ENCODE results near the gene TBCC. TPM values are rescaled to one million over a fixed set of nuclear protein-coding genes. Genes with fewer than 3 reads are reported as not detected.
A peak's percentile ranks its signal among the peaks of the same experiment; 100 is the strongest.
"Not testable (repeated sequence)": the region's sequence is repeated elsewhere in the genome, so short reads cannot be mapped to it uniquely, and the experiment has no call there.

The TBCC gene
- total RNA-seq, 4 donors from 2014 or later, result 5.2 to 43.3 (median 27.3) TPM

GRCh38 chr6:42744351-42744893, 1.5 kb downstream of the TBCC start:
- TF ChIP-seq POLR2A (IDR thresholded peaks at IDR 0.05) (no peak), CTCF (IDR thresholded peaks at IDR 0.05) (no peak), EP300 (IDR thresholded peaks at IDR 0.05; ENCODE audit: low read depth) (no peak), POLR2AphosphoS5 (IDR thresholded peaks at IDR 0.05) (no peak)
- WGBS, 2 donors (ENCODE audit: low coverage in 1 of 2), result 60 to 72% methylated on average over 3 to 21 of the region's 21 CpGs
- peak overlapping the region; percentile 86 to 98 (median 91) for H3K4me3 ChIP-seq
- peaks cover 16 to 27% (median 24%) of the 10 kb centered on the region in 4 donors for H3K4me1 ChIP-seq
- H3K9me3 ChIP-seq, result no peaks in the 10 kb centered on the region
- in situ Hi-C loops (cut with MboI; ENCODE audit: low pct_ligation_motif_present in 1 of 4, low pct_unique_long_range_greater_than_20kb in 1 of 4, low sequenced_read_pairs in 3 of 4), result loop anchor here in 2 of 4 donors (25.0 kb wide), 2 partner anchors 118 to 143 kb away; partner anchors contain the start of gene RPL7L1 (in 1 of the 2)
- no peaks in the 10 kb centered on the region for H3K36me3 ChIP-seq
- no peaks in the 10 kb centered on the region for H3K27me3 ChIP-seq
- intact Hi-C loops (cut with DNase I; ENCODE audit: low total_unique reads), result no loop called here
- H3K27ac ChIP-seq, result peak overlapping the region; percentile 95 to 99 (median 98)
- DNase-seq, result no peak

- DNase-seq, result no peak
- 80% methylated on average over 5 of the region's 5 CpGs; no CpG with 5 or more reads in 1 of the 2 donors for WGBS, 2 donors (ENCODE audit: low coverage in 1 of 2)
- TF ChIP-seq CTCF (IDR thresholded peaks at IDR 0.05), result no peak
- TF ChIP-seq EP300 (IDR thresholded peaks at IDR 0.05; ENCODE audit: low read depth), result no peak
- TF ChIP-seq POLR2A (IDR thresholded peaks at IDR 0.05), result no peak
- TF ChIP-seq POLR2AphosphoS5 (IDR thresholded peaks at IDR 0.05), result no peak
- no peaks in the 10 kb centered on the region for H3K9me3 ChIP-seq
- no peaks in the 10 kb centered on the region for H3K36me3 ChIP-seq
- peaks cover 8 to 15% (median 13%) of the 10 kb centered on the region in 4 donors for H3K4me1 ChIP-seq
- no peaks in the 10 kb centered on the region for H3K27me3 ChIP-seq
- no peak overlapping the region for H3K4me3 ChIP-seq
- intact Hi-C loops (cut with DNase I; ENCODE audit: low total_unique reads), result no loop called here
- H3K27ac ChIP-seq, result no peak overlapping the region
- in situ Hi-C loops (cut with MboI; ENCODE audit: low pct_ligation_motif_present in 1 of 4, low pct_unique_long_range_greater_than_20kb in 1 of 4, low sequenced_read_pairs in 3 of 4), result loop anchor here in 2 of 4 donors (25.0 kb wide), 2 partner anchors 120 to 145 kb away; partner anchors contain the start of gene RPL7L1 (in 1 of the 2)
Observed at GRCh38 chr6:42742116-42742894, 3.6 kb downstream of the TBCC start.

GRCh38 chr6:42740725-42741124, 5.2 kb downstream of the TBCC start:
- TF ChIP-seq POLR2AphosphoS5 (IDR thresholded peaks at IDR 0.05), result no peak
- TF ChIP-seq CTCF (IDR thresholded peaks at IDR 0.05), result no peak
- no peak for TF ChIP-seq POLR2A (IDR thresholded peaks at IDR 0.05)
- no peak for TF ChIP-seq EP300 (IDR thresholded peaks at IDR 0.05; ENCODE audit: low read depth)
- in situ Hi-C loops (cut with MboI; ENCODE audit: low pct_ligation_motif_present in 1 of 4, low pct_unique_long_range_greater_than_20kb in 1 of 4, low sequenced_read_pairs in 3 of 4) (loop anchor here in 2 of 4 donors (25.0 kb wide), 2 partner anchors 122 to 147 kb away; partner anchors contain the start of gene RPL7L1 (in 1 of the 2)), intact Hi-C loops (cut with DNase I; ENCODE audit: low total_unique reads) (no loop called here)
- Histone ChIP-seq H3K36me3 (no peaks in the 10 kb centered on the region), H3K27me3 (no peaks in the 10 kb centered on the region), H3K4me1 (peaks cover 8 to 15% (median 13%) of the 10 kb centered on the region in 4 donors), H3K27ac (no peak overlapping the region), H3K9me3 (no peaks in the 10 kb centered on the region), H3K4me3 (no peak overlapping the region)
- 55 to 56% methylated on average over 3 of the region's 3 CpGs for WGBS, 2 donors (ENCODE audit: low coverage in 1 of 2)
- DNase-seq, result no peak

GRCh38 chr6:42735976-42736375, 9.9 kb downstream of the TBCC start:
- DNase-seq, result no peak
- H3K36me3 ChIP-seq, result no peaks in the 10 kb centered on the region
- no peak overlapping the region for H3K4me3 ChIP-seq
- no peak overlapping the region for H3K27ac ChIP-seq
- no peaks in the 10 kb centered on the region for H3K27me3 ChIP-seq
- intact Hi-C loops (cut with DNase I; ENCODE audit: low total_unique reads), result no loop called here
- no peaks in the 10 kb centered on the region for H3K9me3 ChIP-seq
- WGBS, 2 donors (ENCODE audit: low coverage in 1 of 2), result 78 to 92% methylated on average over 1 to 3 of the region's 3 CpGs
- H3K4me1 ChIP-seq, result no peaks in the 10 kb centered on the region
- TF ChIP-seq POLR2A (IDR thresholded peaks at IDR 0.05), result no peak
- TF ChIP-seq EP300 (IDR thresholded peaks at IDR 0.05; ENCODE audit: low read depth), result no peak
- no peak for TF ChIP-seq POLR2AphosphoS5 (IDR thresholded peaks at IDR 0.05)
- TF ChIP-seq CTCF (IDR thresholded peaks at IDR 0.05), result no peak
- in situ Hi-C loops (cut with MboI; ENCODE audit: low pct_ligation_motif_present in 1 of 4, low pct_unique_long_range_greater_than_20kb in 1 of 4, low sequenced_read_pairs in 3 of 4), result loop anchor here in 2 of 4 donors (25.0 kb wide), 2 partner anchors 126 to 151 kb away; partner anchors contain the start of gene RPL7L1 (in 1 of the 2)

GRCh38 chr6:42733867-42734481, 11.9 kb downstream of the TBCC start:
- intact Hi-C loops (cut with DNase I; ENCODE audit: low total_unique reads); H3K9me3 ChIP-seq; DNase-seq; H3K4me1 ChIP-seq; H3K27me3 ChIP-seq; H3K36me3 ChIP-seq; H3K4me3 ChIP-seq; H3K27ac ChIP-seq: not testable (repeated sequence)
- WGBS, 2 donors (ENCODE audit: low coverage in 1 of 2), result 78 to 82% methylated on average over 10 to 13 of the region's 13 CpGs
- in situ Hi-C loops (cut with MboI; ENCODE audit: low pct_ligation_motif_present in 1 of 4, low pct_unique_long_range_greater_than_20kb in 1 of 4, low sequenced_read_pairs in 3 of 4), result loop anchor here in 2 of 4 donors (25.0 kb wide), 2 partner anchors 128 to 153 kb away; partner anchors contain the start of gene RPL7L1 (in 1 of the 2)
